Neural cell (in vitro differentiated cells): Measurements from ENCODE around the gene CSK. TPM values are rescaled to one million over a fixed set of nuclear protein-coding genes. Genes with fewer than 3 reads are reported as not detected.

Experiments
- H2AFZ ChIP-seq: fragments of 200-600, 300-800 bp; sonication (generic), shearing (Covaris generic); 2 replicates; pipeline ENCODE4 v1.6.0; 2014; ENCODE audit warnings: low read depth, mild to moderate bottlenecking, antibody characterized with exemption, low read length, moderate library complexity
- H3F3A ChIP-seq: fragments of 200-600 bp; shearing (Covaris generic); 2 replicates; pipeline ENCODE4 v1.6.1; 2016; ENCODE audit warnings: mild to moderate bottlenecking, moderate library complexity, mixed read lengths, antibody characterized with exemption, low read length; ENCODE audit not compliant: insufficient read depth, poor library complexity, severe bottlenecking
- H3K27ac ChIP-seq: fragments of 200-600, 300-800 bp; sonication (generic), shearing (Covaris generic); 2 replicates; pipeline ENCODE4 v1.5.1; 2014; ENCODE audit warnings: mild to moderate bottlenecking, low read length, moderate library complexity
- H3K27me3 ChIP-seq: fragments of 300-800, 200-600 bp; sonication (generic), shearing (Covaris generic); 2 replicates; pipeline ENCODE4 v1.6.0; 2014; ENCODE audit warnings: mild to moderate bottlenecking, low read depth, low read length, moderate library complexity; ENCODE audit not compliant: insufficient read depth
- H3K36me3 ChIP-seq: fragments of 300-800, 200-600 bp; sonication (generic), shearing (Covaris generic); 2 replicates; pipeline ENCODE4 v1.5.1; 2014; ENCODE audit warnings: mild to moderate bottlenecking, antibody characterized with exemption, low read length, moderate library complexity; ENCODE audit not compliant: insufficient read depth
- H3K4me2 ChIP-seq: fragments of 300-800, 200-600 bp; sonication (generic), shearing (Covaris generic); 2 replicates; pipeline ENCODE4 v1.6.0; 2014; ENCODE audit warnings: mild to moderate bottlenecking, low read length
- H3K4me3 ChIP-seq: fragments of 300-800, 200-600 bp; sonication (generic), shearing (Covaris generic); 2 replicates; pipeline ENCODE4 v1.5.1; 2014; ENCODE audit warnings: mild to moderate bottlenecking, low read length, moderate library complexity
- H3K79me2 ChIP-seq: fragments of 200-600 bp; shearing (Covaris generic); replicated peaks from 2 replicates; pipeline ENCODE4 v1.6.0; 2014; ENCODE audit warnings: mild to moderate bottlenecking, low read length, moderate library complexity; ENCODE audit not compliant: insufficient read depth
- H3K9ac ChIP-seq: fragments of 300-800, 200-600 bp; sonication (generic), shearing (Covaris generic); 2 replicates; pipeline ENCODE4 v1.6.1; 2016; ENCODE audit warnings: mild to moderate bottlenecking, low read length, mixed read lengths
- H3K9me2 ChIP-seq: fragments of 200-600 bp; shearing (Covaris generic); 2 replicates; pipeline ENCODE4 v1.6.1; 2016; ENCODE audit warnings: mild to moderate bottlenecking, low read length, mixed read lengths; ENCODE audit not compliant: insufficient read depth
- H3K9me3 ChIP-seq: fragments of 200-600, 300-800 bp; sonication (generic), shearing (Covaris generic); 2 replicates; pipeline ENCODE4 v1.6.1; 2016; ENCODE audit warnings: mild to moderate bottlenecking, mixed run types, low read length, moderate library complexity, mixed read lengths
- H4K20me1 ChIP-seq: fragments of 200-600 bp; shearing (Covaris generic); 2 replicates; pipeline ENCODE4 v1.6.1; 2016; ENCODE audit warnings: mild to moderate bottlenecking, mixed run types; ENCODE audit not compliant: insufficient read depth
- CTCF ChIP-seq: fragments of 450-650 bp; IDR thresholded peaks from 2 replicates; pipeline ENCODE4 v1.5.1; 2014; ENCODE audit warnings: antibody characterized with exemption, mild to moderate bottlenecking, moderate library complexity; ENCODE audit not compliant: poor library complexity, severe bottlenecking
- EP300 ChIP-seq: fragments of 450-650 bp; conservative IDR thresholded peaks from 2 replicates; pipeline ENCODE4 v1.6.1; 2014; ENCODE audit warnings: antibody characterized with exemption, mild to moderate bottlenecking, moderate library complexity; ENCODE audit not compliant: poor library complexity, severe bottlenecking
- EZH2 ChIP-seq: fragments of 200-600, 300-800 bp; shearing (Covaris generic), sonication (generic); IDR thresholded peaks from 2 replicates; pipeline ENCODE4 v1.6.1; 2014; ENCODE audit warnings: antibody characterized with exemption, low read length, borderline replicate concordance, mild to moderate bottlenecking; ENCODE audit not compliant: insufficient read depth, poor library complexity, severe bottlenecking
- MXI1 ChIP-seq: fragments of 450-650 bp; conservative IDR thresholded peaks from 2 replicates; pipeline ENCODE4 v1.6.1; 2014; ENCODE audit warnings: antibody characterized with exemption, mild to moderate bottlenecking; ENCODE audit not compliant: poor library complexity, severe bottlenecking
- POLR2AphosphoS5 ChIP-seq: IDR thresholded peaks from 2 replicates; pipeline ENCODE4 v1.6.1; 2012
- RAD21 ChIP-seq: fragments of 450-650 bp; conservative IDR thresholded peaks from 2 replicates; pipeline ENCODE4 v1.6.1; 2014; ENCODE audit warnings: antibody characterized with exemption, mild to moderate bottlenecking, moderate library complexity
- REST ChIP-seq: IDR thresholded peaks from 2 replicates; pipeline ENCODE4 v1.6.1; 2012; ENCODE audit warnings: borderline replicate concordance
- SMC3 ChIP-seq: fragments of 450-650 bp; conservative IDR thresholded peaks from 2 replicates; pipeline ENCODE4 v1.6.1; 2014; ENCODE audit warnings: antibody characterized with exemption, mild to moderate bottlenecking, moderate library complexity; ENCODE audit not compliant: poor library complexity
- TAF1 ChIP-seq: IDR thresholded peaks from 2 replicates; pipeline ENCODE4 v1.6.1; 2012; ENCODE audit warnings: low read depth
- polyA plus RNA-seq: library from polyadenylated mRNA; depleted of rRNA; stranded (reverse); fragments of >200 nt; gene quantifications from 2 replicates; pipeline ENCODE4 v1.2.3, GENCODE V29; 2014

Gene CSK
- polyA plus RNA-seq, 1 donor from 2014 or later: 45.5 TPM

GRCh38 chr15:74742422-74742821 lies 39.5 kb upstream of the CSK start:
- Histone ChIP-seq H3K9me2 (no peaks in the 10 kb centered on the region), H3K27ac (no peak overlapping the region), H2AFZ (no peak overlapping the region)

GRCh38 chr15:74746389-74746788 lies 35.5 kb upstream of the CSK start:
- Histone ChIP-seq H3F3A (no peaks in the 10 kb centered on the region), H3K9me2 (no peaks in the 10 kb centered on the region), H3K27me3 (peaks cover 4% of the 10 kb centered on the region), H3K9me3 (no peaks in the 10 kb centered on the region), H2AFZ (no peak overlapping the region), H4K20me1 (no peaks in the 10 kb centered on the region), H3K9ac (no peak overlapping the region), H3K4me3 (no peak overlapping the region), H3K79me2 (no peaks in the 10 kb centered on the region), H3K36me3 (no peaks in the 10 kb centered on the region), H3K27ac (no peak overlapping the region), H3K4me2 (no peak overlapping the region)
- TF ChIP-seq RAD21 (no peak), SMC3 (no peak), EZH2 (no peak)

More at GRCh38 chr15:74742422-74742821, 39.5 kb upstream of the CSK start:
- H4K20me1 ChIP-seq: no peaks in the 10 kb centered on the region
- H3K9me3 ChIP-seq: no peaks in the 10 kb centered on the region
- TF ChIP-seq MXI1 (no peak), REST (no peak), EP300 (no peak), CTCF (no peak), EZH2 (no peak), RAD21 (no peak), POLR2AphosphoS5 (no peak), TAF1 (no peak), SMC3 (no peak)
- no peak overlapping the region for H3K4me2 ChIP-seq
- H3K9ac ChIP-seq: no peak overlapping the region
- no peaks in the 10 kb centered on the region for H3K36me3 ChIP-seq
- no peaks in the 10 kb centered on the region for H3K79me2 ChIP-seq
- H3K27me3 ChIP-seq: no peaks in the 10 kb centered on the region
- H3F3A ChIP-seq: no peaks in the 10 kb centered on the region
- H3K4me3 ChIP-seq: no peak overlapping the region
